GM18868 (cell line): ENCODE data around the gene SMYD3.
"Not testable (repeated sequence)": the region's sequence is repeated elsewhere in the genome, so short reads cannot be mapped to it uniquely, and the experiment has no call there.

Experiments
- ATAC-seq: cut with Tn5 transposase; IDR thresholded peaks from one replicate; pipeline ENCODE4 v1.9.1; 2021; ENCODE audit warnings: mild to moderate bottlenecking, moderate library complexity; ENCODE audit not compliant: unreplicated experiment

The SMYD3 gene

GRCh38 chr1:246367041-246367440 is 140.0 kb downstream of the SMYD3 start:
- no peak for ATAC-seq

GRCh38 chr1:246365708-246366107 is 141.4 kb downstream of the SMYD3 start:
- ATAC-seq: peak; percentile 40

GRCh38 chr1:246364415-246364941 is 142.6 kb downstream of the SMYD3 start:
- ATAC-seq: peak; percentile 78

GRCh38 chr1:246357014-246357598 is 150.0 kb downstream of the SMYD3 start:
- not testable (repeated sequence) for ATAC-seq

- no peak for ATAC-seq
These were observed 151.5 kb downstream of the SMYD3 start for GRCh38 chr1:246355411-246356230.

GRCh38 chr1:246351721-246352120 is 155.4 kb downstream of the SMYD3 start:
- no peak for ATAC-seq

- no peak for ATAC-seq
These were observed 156.3 kb downstream of the SMYD3 start for GRCh38 chr1:246350745-246351144.

GRCh38 chr1:246343937-246344336 is 163.1 kb downstream of the SMYD3 start:
- no peak for ATAC-seq

GRCh38 chr1:246343251-246343650 is 163.8 kb downstream of the SMYD3 start:
- ATAC-seq: no peak

GRCh38 chr1:246338546-246338945 is 168.5 kb downstream of the SMYD3 start:
- ATAC-seq: peak; percentile 80

GRCh38 chr1:246338098-246338497 is 169.0 kb downstream of the SMYD3 start:
- no peak for ATAC-seq

- ATAC-seq: no peak
These were observed 171.9 kb downstream of the SMYD3 start for GRCh38 chr1:246335151-246335550.

GRCh38 chr1:246333855-246334254 is 173.2 kb downstream of the SMYD3 start:
- ATAC-seq: no peak

GRCh38 chr1:246332078-246332477 is 175.0 kb downstream of the SMYD3 start:
- ATAC-seq: no peak

- peak; percentile 99 for ATAC-seq
These were observed 177.2 kb downstream of the SMYD3 start for GRCh38 chr1:246329900-246330299.

- not testable (repeated sequence) for ATAC-seq
These were observed 177.8 kb downstream of the SMYD3 start for GRCh38 chr1:246329292-246329691.

- no peak for ATAC-seq
These were observed 182.4 kb downstream of the SMYD3 start for GRCh38 chr1:246324711-246325110.

- ATAC-seq: not testable (repeated sequence)
These were observed 183.0 kb downstream of the SMYD3 start for GRCh38 chr1:246324033-246324432.

GRCh38 chr1:246320286-246320685 is 186.8 kb downstream of the SMYD3 start:
- no peak for ATAC-seq

GRCh38 chr1:246319083-246319714 is 187.9 kb downstream of the SMYD3 start:
- no peak for ATAC-seq

- ATAC-seq: no peak
These were observed 188.5 kb downstream of the SMYD3 start for GRCh38 chr1:246318622-246319021.

GRCh38 chr1:246318036-246318359 is 189.1 kb downstream of the SMYD3 start:
- ATAC-seq: no peak
